Endothelial cell of umbilical vein (primary cell): ENCODE results near the gene PLEKHG3. TPM values are rescaled to one million over a fixed set of nuclear protein-coding genes. Genes with fewer than 3 reads are reported as not detected.

ENCODE experiments used
- BruUV-seq: library from RNA; stranded (reverse); fragments of 400-500 nt; replicated peaks from 2 replicates; lab custom pipeline; 2021; lab: Mats Ljungman, UMichigan
- CTCF ChIA-PET: fragments of 300-600, 350-600 bp; sonication (Branson Sonifier 250); formaldehyde crosslinking; loops from one replicate; lab custom pipeline; 2021; ENCODE audit warnings: antibody characterized with exemption, inconsistent platforms; lab: Charles Lee
- POLR2A ChIA-PET: fragments of 300-600, 350-600 bp; sonication (Branson Sonifier 250); formaldehyde crosslinking; loops from one replicate; lab custom pipeline; 2021; ENCODE audit warnings: antibody characterized with exemption, inconsistent platforms; lab: Charles Lee
- DNase-seq: peaks from one replicate; pipeline ENCODE4 v3.0.0-alpha.2; 2011; ENCODE audit warnings: low read depth, low spot score
- FAIRE-seq: peaks from 2 replicates; lab custom pipeline; 2011; peaks lifted over from hg19 to GRCh38; lab: Jason Lieb, UNC
- H2AFZ ChIP-seq: 2 replicates; pipeline ENCODE4 v1.6.0; 2012; ENCODE audit warnings: low read depth, low read length, control low read depth, inconsistent platforms
- H3K27ac ChIP-seq: 2 replicates; pipeline ENCODE4 v1.5.1; 2011; ENCODE audit warnings: low read depth, mild to moderate bottlenecking, control low read depth, low read length, moderate library complexity; ENCODE audit not compliant: insufficient read depth
- H3K27me3 ChIP-seq, 2 experiments: 2 replicates each; pipeline versions ENCODE4 v1.6.0 to v1.6.1; 2011; ENCODE audit warnings: low read length in 2 of 2, mixed read lengths in 1 of 2; ENCODE audit not compliant: control insufficient read depth in 2 of 2, insufficient read depth in 2 of 2
- H3K36me3 ChIP-seq, 2 experiments: 2 replicates in 1 of 2; 3 replicates in 1 of 2; pipeline ENCODE4 v1.5.1; 2011; ENCODE audit warnings: low read length in 2 of 2, mild to moderate bottlenecking in 1 of 2, moderate library complexity in 1 of 2; ENCODE audit not compliant: control insufficient read depth in 2 of 2, insufficient read depth in 2 of 2; ENCODE audit errors: extremely low read depth in 1 of 2
- H3K4me1 ChIP-seq: 3 replicates; pipeline ENCODE4 v1.5.1; 2011; ENCODE audit warnings: mild to moderate bottlenecking, low read length; ENCODE audit not compliant: control insufficient read depth, insufficient read depth; ENCODE audit errors: extremely low read depth
- H3K4me2 ChIP-seq: 2 replicates; pipeline ENCODE4 v1.6.1; 2011; ENCODE audit warnings: low read length, control low read depth, mixed read lengths; ENCODE audit not compliant: insufficient read depth
- H3K4me3 ChIP-seq, 3 experiments: fragments of 200-600 bp in 1 of 3; sonication (generic), shearing (Covaris generic) in 1 of 3; replicated peaks in 1 of 3; 2 replicates each; pipeline ENCODE4 v1.5.1; 2011 to 2016; ENCODE audit warnings: control low read depth in 3 of 3, low read length in 3 of 3, mild to moderate bottlenecking in 2 of 3, inconsistent platforms in 1 of 3, low read depth in 1 of 3, moderate library complexity in 1 of 3; ENCODE audit not compliant: insufficient read depth in 1 of 3
- H3K79me2 ChIP-seq: 2 replicates; pipeline ENCODE4 v1.6.0; 2012; ENCODE audit warnings: low read length, inconsistent platforms; ENCODE audit not compliant: control insufficient read depth, insufficient read depth
- H3K9ac ChIP-seq: replicated peaks from 2 replicates; pipeline ENCODE3; 2011; ENCODE audit warnings: low read length, control low read depth; ENCODE audit not compliant: insufficient read depth; ENCODE audit errors: extremely low read depth
- H3K9me1 ChIP-seq: replicated peaks from 3 replicates; pipeline ENCODE4 v1.6.0; 2011; ENCODE audit warnings: mild to moderate bottlenecking, low read length; ENCODE audit not compliant: control insufficient read depth, insufficient read depth; ENCODE audit errors: extremely low read depth
- H3K9me3 ChIP-seq: replicated peaks from 2 replicates; pipeline ENCODE4 v1.5.1; 2012; ENCODE audit warnings: low read length, inconsistent platforms; ENCODE audit not compliant: control insufficient read depth, insufficient read depth
- H4K20me1 ChIP-seq: replicated peaks from 2 replicates; pipeline ENCODE3; 2011; ENCODE audit warnings: mild to moderate bottlenecking, low read length; ENCODE audit not compliant: control insufficient read depth, insufficient read depth; ENCODE audit errors: extremely low read depth
- CTCF ChIP-seq, 2 donors: IDR thresholded peaks; 1 replicate in 1 of 2; 2 replicates in 1 of 2; pipeline ENCODE4 v1.5.1; 2011; ENCODE audit warnings: low read length in 2 of 2, mild to moderate bottlenecking in 2 of 2, moderate library complexity in 2 of 2, control low read depth in 1 of 2, inconsistent platforms in 1 of 2, low read depth in 1 of 2; ENCODE audit not compliant: insufficient read depth in 1 of 2; ENCODE audit errors: extremely low read depth in 1 of 2
- EZH2 ChIP-seq: IDR thresholded peaks from 2 replicates; pipeline ENCODE4 v1.6.1; 2012; ENCODE audit warnings: borderline replicate concordance, low read depth, mild to moderate bottlenecking, moderate library complexity, low read length, inconsistent platforms; ENCODE audit not compliant: severe bottlenecking
- GATA2 ChIP-seq: IDR thresholded peaks from 2 replicates; pipeline ENCODE4 v1.7.0; 2011; ENCODE audit warnings: low read depth, mild to moderate bottlenecking, moderate library complexity, mixed read lengths, low read length; ENCODE audit not compliant: insufficient read length, insufficient read depth
- JUN ChIP-seq: IDR thresholded peaks from 2 replicates; pipeline ENCODE4 v1.6.1; 2011; ENCODE audit warnings: borderline replicate concordance, low read depth; ENCODE audit not compliant: insufficient read length, insufficient read depth
- MAX ChIP-seq: IDR thresholded peaks from 2 replicates; pipeline ENCODE4 v1.6.1; 2011; ENCODE audit not compliant: insufficient read depth, insufficient read length
- POLR2A ChIP-seq: IDR thresholded peaks from 2 replicates; pipeline ENCODE4 v1.6.1; 2012; ENCODE audit warnings: low read depth, mild to moderate bottlenecking, control low read depth, low read length
- POLR2AphosphoS5 ChIP-seq: IDR thresholded peaks from 2 replicates; pipeline ENCODE4 v1.6.1; 2012; ENCODE audit warnings: low read depth, mild to moderate bottlenecking, control low read depth, low read length, moderate library complexity; ENCODE audit not compliant: insufficient read depth
- dilution Hi-C: fragments of 300-500 bp; cut with MboI; formaldehyde crosslinking; loops from one replicate; pipeline ENCODE4 v1.15.0; 2019; ENCODE audit warnings: low sequenced_read_pairs; ENCODE audit not compliant: extremely low pct_ligation_motif_present
- intact Hi-C: fragments of 100-400 bp; cut with micrococcal nuclease; formaldehyde crosslinking; loops from one replicate; pipeline ENCODE4 v1.10.0; 2022
- polyA plus RNA-seq, 4 experiments: library from polyadenylated mRNA; depleted of rRNA in 3 of 4; stranded (reverse) in 3 of 4; unstranded in 1 of 4; fragments of >200 nt; gene quantifications; 2 replicates each; pipeline versions ENCODE4 v1.2.1 to v1.2.3, GENCODE V29; 2011 to 2012; ENCODE audit warnings: missing spikeins in 1 of 4
- total RNA-seq: library from RNA; stranded (reverse); gene quantifications from 2 replicates; pipeline ENCODE4 v1.2.3, GENCODE V29; 2021

The PLEKHG3 gene
- total and polyA plus RNA-seq, 2 donors (not counting 3 experiments of a cell fraction or from before 2014, with no cell fraction given): 6.6 to 8.0 TPM

DNA sequence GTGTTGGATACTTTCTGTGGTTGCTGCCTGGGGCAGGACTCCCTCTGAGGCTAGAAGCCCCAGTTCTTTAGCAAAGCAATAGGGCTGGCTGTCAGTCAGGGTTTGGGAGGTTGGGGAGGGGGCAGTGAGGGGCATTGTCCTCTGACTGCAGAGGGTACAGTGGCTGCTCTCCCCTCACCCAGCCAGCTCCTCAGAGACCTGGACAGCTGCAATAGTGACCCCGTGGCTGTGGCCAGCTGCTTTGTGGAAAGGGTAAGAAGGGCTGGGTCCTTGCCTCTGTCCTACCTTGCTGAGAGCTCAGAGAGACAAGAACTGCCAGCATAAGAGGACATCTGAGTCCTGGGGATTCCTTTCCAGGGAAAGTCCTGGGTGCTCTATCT, 25.8 kb downstream of the PLEKHG3 start:
- H3K4me3 ChIP-seq: no peak overlapping the region
- H3K9me3 ChIP-seq: no peaks in the 10 kb centered on the region
- no peak overlapping the region for H2AFZ ChIP-seq
- H3K9ac ChIP-seq: no peak overlapping the region
- H3K4me1 ChIP-seq: no peaks in the 10 kb centered on the region
- H3K36me3 ChIP-seq: no peaks in the 10 kb centered on the region
- no peaks in the 10 kb centered on the region for H3K27me3 ChIP-seq
- ChIA-PET POLR2A (no interaction called here), CTCF (no interaction called here)
- no peak overlapping the region for H3K4me2 ChIP-seq
- dilution Hi-C loops: no loop called here
- intact Hi-C loops: no loop called here
- no peak overlapping the region for H3K27ac ChIP-seq
- no peaks in the 10 kb centered on the region for H3K79me2 ChIP-seq
- BruUV-seq: no TSS peak
- no peaks in the 10 kb centered on the region for H4K20me1 ChIP-seq
- no peak for DNase-seq
- no peak for FAIRE-seq
- TF ChIP-seq GATA2 (no peak), EZH2 (no peak), JUN (no peak), MAX (no peak), POLR2A (no peak), CTCF (IDR thresholded peaks at IDR 0.05; ENCODE audit: extremely low read depth in 1 of 2, insufficient read depth in 1 of 2, low read depth in 1 of 2, low read length in 2 of 2) (no peak)
- no peaks in the 10 kb centered on the region for H3K9me1 ChIP-seq

DNA sequence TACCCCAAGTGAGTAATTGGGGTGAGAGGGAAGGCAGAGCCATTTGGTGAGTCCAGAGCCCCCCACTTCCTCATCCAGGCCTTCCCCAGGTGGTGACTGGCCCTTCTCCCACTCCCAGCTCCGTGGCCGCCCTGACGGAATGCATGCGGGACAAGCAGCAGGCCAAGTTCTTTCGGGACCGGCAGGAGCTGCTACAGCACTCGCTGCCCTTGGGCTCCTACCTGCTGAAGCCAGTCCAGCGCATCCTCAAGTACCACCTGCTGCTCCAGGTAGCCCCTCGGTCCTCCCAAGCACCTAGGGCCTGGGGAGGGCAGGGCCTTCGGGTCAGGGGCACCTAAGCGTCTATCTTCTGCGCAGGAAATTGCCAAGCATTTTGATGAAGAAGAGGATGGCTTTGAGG, 26.5 kb downstream of the PLEKHG3 start:
- no peaks in the 10 kb centered on the region for H3K4me1 ChIP-seq
- no peaks in the 10 kb centered on the region for H3K79me2 ChIP-seq
- TF ChIP-seq POLR2AphosphoS5 (no peak), CTCF (IDR thresholded peaks at IDR 0.05; ENCODE audit: extremely low read depth in 1 of 2, insufficient read depth in 1 of 2, low read depth in 1 of 2, low read length in 2 of 2) (no peak), JUN (no peak), EZH2 (no peak), MAX (no peak)
- dilution Hi-C loops (no loop called here), intact Hi-C loops (no loop called here)
- no peak overlapping the region for H3K4me2 ChIP-seq
- no peaks in the 10 kb centered on the region for H3K9me1 ChIP-seq
- no peak overlapping the region for H2AFZ ChIP-seq
- no peaks in the 10 kb centered on the region for H3K9me3 ChIP-seq
- CTCF ChIA-PET: no interaction called here
- H3K36me3 ChIP-seq: no peaks in the 10 kb centered on the region
- no peak overlapping the region for H3K4me3 ChIP-seq
- POLR2A ChIA-PET: no interaction called here
- H3K27me3 ChIP-seq: no peaks in the 10 kb centered on the region
- H4K20me1 ChIP-seq: no peaks in the 10 kb centered on the region
- FAIRE-seq (no peak), DNase-seq (no peak)
- BruUV-seq: no TSS peak
- H3K27ac ChIP-seq: no peak overlapping the region
- no peak overlapping the region for H3K9ac ChIP-seq
